SK-N-MC (cell line): ENCODE results near the gene RIPK1.
"Not testable (repeated sequence)": the region's sequence is repeated elsewhere in the genome, so short reads cannot be mapped to it uniquely, and the experiment has no call there.

Source experiments
- DNase-seq: peaks from one replicate; pipeline ENCODE4 v3.0.0-alpha.2; 2011; ENCODE audit warnings: low read depth, low spot score
- H3K27ac ChIP-seq: fragments of 200-600 bp; sonication (generic); 2 replicates; pipeline ENCODE4 v1.5.1; 2016; ENCODE audit warnings: mixed run types
- H3K36me3 ChIP-seq: fragments of 200-600 bp; sonication (generic); 2 replicates; pipeline ENCODE4 v1.6.1; 2017; ENCODE audit warnings: antibody characterized with exemption, low read length, mixed read lengths; ENCODE audit not compliant: insufficient read depth
- H3K4me3 ChIP-seq: fragments of 200-600 bp; sonication (generic); 2 replicates; pipeline ENCODE4 v1.5.1; 2016
- H3K9ac ChIP-seq: fragments of 200-600 bp; sonication (generic); 2 replicates; pipeline ENCODE4 v1.8.0; 2017; ENCODE audit warnings: mixed run types, mixed read lengths; ENCODE audit not compliant: insufficient read length
- H3K9me3 ChIP-seq: fragments of 200-600 bp; sonication (generic); 2 replicates; pipeline ENCODE4 v1.6.1; 2017; ENCODE audit warnings: low read depth, mild to moderate bottlenecking, antibody characterized with exemption, low read length, moderate library complexity, mixed read lengths
- EZH2 ChIP-seq: fragments of 200-600 bp; sonication (generic); IDR thresholded peaks from one replicate; pipeline ENCODE4 v1.6.1; 2017; ENCODE audit warnings: antibody characterized with exemption
- FOXP2 ChIP-seq: optimal IDR thresholded peaks from 2 replicates; pipeline ENCODE3; 2011; ENCODE audit warnings: mild to moderate bottlenecking, moderate library complexity; ENCODE audit not compliant: insufficient read depth; ENCODE audit errors: extremely low read length, control extremely low read depth
- POLR2AphosphoS5 ChIP-seq: IDR thresholded peaks from 2 replicates; pipeline ENCODE4 v1.6.1; 2012; ENCODE audit warnings: mild to moderate bottlenecking, low read depth, low read length, borderline replicate concordance

The RIPK1 gene

GRCh38 chr6:3124667-3125066 lies 56.4 kb downstream of the RIPK1 start:
- TF ChIP-seq POLR2AphosphoS5 = no peak
- Histone ChIP-seq H3K4me3 (no peak overlapping the region), H3K9ac (peak overlapping the region; percentile 20), H3K36me3 (peaks cover 8% of the 10 kb centered on the region; the same call in 1 of the 2 replicates), H3K27ac (no peak overlapping the region), H3K9me3 (no peaks in the 10 kb centered on the region)
- DNase-seq = no peak

- TF ChIP-seq EZH2 = no peak
- TF ChIP-seq FOXP2 = no peak
- no peak for TF ChIP-seq POLR2AphosphoS5
- no peak overlapping the region for H3K27ac ChIP-seq
- no peaks in the 10 kb centered on the region for H3K9me3 ChIP-seq
- peaks cover 8% of the 10 kb centered on the region; the same call in 1 of the 2 replicates for H3K36me3 ChIP-seq
- DNase-seq = no peak
- no peak overlapping the region for H3K4me3 ChIP-seq
- H3K9ac ChIP-seq = peak overlapping the region; percentile 35
These were observed 57.5 kb downstream of the RIPK1 start for GRCh38 chr6:3125815-3126214.

GRCh38 chr6:3128356-3129108 lies 60.2 kb downstream of the RIPK1 start:
- Histone ChIP-seq H3K4me3 (no peak overlapping the region), H3K9me3 (no peaks in the 10 kb centered on the region), H3K27ac (no peak overlapping the region), H3K36me3 (peaks cover 8% of the 10 kb centered on the region; the same call in 1 of the 2 replicates), H3K9ac (no peak overlapping the region)
- TF ChIP-seq EZH2 (no peak), POLR2AphosphoS5 (no peak)
- no peak for DNase-seq

- Histone ChIP-seq H3K27ac (no peak overlapping the region), H3K9me3 (no peaks in the 10 kb centered on the region), H3K4me3 (no peak overlapping the region), H3K9ac (no peak overlapping the region), H3K36me3 (peaks cover 8% of the 10 kb centered on the region; the same call in 1 of the 2 replicates)
- no peak for TF ChIP-seq EZH2
- TF ChIP-seq POLR2AphosphoS5 = no peak
- TF ChIP-seq FOXP2 = no peak
- no peak for DNase-seq
These were observed 63.4 kb downstream of the RIPK1 start for GRCh38 chr6:3131695-3132094.

GRCh38 chr6:3133515-3133914 lies 65.2 kb downstream of the RIPK1 start:
- H3K27ac ChIP-seq = no peak overlapping the region
- H3K9ac ChIP-seq = no peak overlapping the region
- H3K9me3 ChIP-seq = no peaks in the 10 kb centered on the region
- no peak for DNase-seq
- H3K4me3 ChIP-seq = no peak overlapping the region
- TF ChIP-seq FOXP2 = no peak
- TF ChIP-seq POLR2AphosphoS5 = no peak
- TF ChIP-seq EZH2 = no peak
- peaks cover 23% of the 10 kb centered on the region; the same call in 1 of the 2 replicates for H3K36me3 ChIP-seq

- no peak for DNase-seq
- TF ChIP-seq POLR2AphosphoS5 (no peak), EZH2 (no peak), FOXP2 (no peak)
- Histone ChIP-seq H3K9ac (no peak overlapping the region), H3K9me3 (no peaks in the 10 kb centered on the region), H3K27ac (no peak overlapping the region), H3K4me3 (no peak overlapping the region), H3K36me3 (peaks cover 28% of the 10 kb centered on the region; the same call in 1 of the 2 replicates)
These were observed 67.5 kb downstream of the RIPK1 start for GRCh38 chr6:3135668-3136291.

GRCh38 chr6:3136292-3137011 lies 68.2 kb downstream of the RIPK1 start:
- Histone ChIP-seq H3K36me3 (peaks cover 29% of the 10 kb centered on the region; the same call in 1 of the 2 replicates), H3K9ac (no peak overlapping the region), H3K4me3 (no peak overlapping the region), H3K27ac (no peak overlapping the region), H3K9me3 (no peaks in the 10 kb centered on the region)
- DNase-seq = no peak
- TF ChIP-seq POLR2AphosphoS5 (no peak), EZH2 (no peak), FOXP2 (no peak)

GRCh38 chr6:3137057-3137777 lies 68.9 kb downstream of the RIPK1 start:
- no peak overlapping the region for H3K9ac ChIP-seq
- no peak for DNase-seq
- no peak overlapping the region for H3K4me3 ChIP-seq
- peaks cover 29% of the 10 kb centered on the region; the same call in 1 of the 2 replicates for H3K36me3 ChIP-seq
- TF ChIP-seq EZH2 (no peak), FOXP2 (no peak), POLR2AphosphoS5 (no peak)
- no peak overlapping the region for H3K27ac ChIP-seq
- no peaks in the 10 kb centered on the region for H3K9me3 ChIP-seq

- H3K27ac ChIP-seq, DNase-seq: not testable (repeated sequence)
These were observed 69.6 kb downstream of the RIPK1 start for GRCh38 chr6:3137873-3138272.

More at GRCh38 chr6:3137873-3138272, 69.6 kb downstream of the RIPK1 start:
- H3K36me3 ChIP-seq = peaks cover 29% of the 10 kb centered on the region; the same call in 1 of the 2 replicates
- not testable (repeated sequence) for H3K4me3 ChIP-seq, H3K9me3 ChIP-seq, H3K9ac ChIP-seq
